ENCODE data around the gene PTK6.

Gene PTK6

GRCh38 chr20:63567386-63568169 lies 30.4 kb upstream of the PTK6 start:
- no peak for DNase-seq (ENCODE audit: extremely low read depth, low read depth)
- no peak for TF ChIP-seq CTCF (IDR thresholded peaks at IDR 0.05; ENCODE audit: low read depth, low read length)

GRCh38 chr20:63567136-63567385 lies 29.9 kb upstream of the PTK6 start:
- no peak for DNase-seq (ENCODE audit: extremely low read depth, low read depth)
- no peak for TF ChIP-seq CTCF (IDR thresholded peaks at IDR 0.05; ENCODE audit: low read depth, low read length)

- DNase-seq (ENCODE audit: extremely low read depth, low read depth) = no peak
- no peak for TF ChIP-seq CTCF (IDR thresholded peaks at IDR 0.05; ENCODE audit: low read depth, low read length)
Measured at GRCh38 chr20:63566395-63567135, 29.4 kb upstream of the PTK6 start.

- no peak for DNase-seq (ENCODE audit: extremely low read depth, low read depth)
- no peak for TF ChIP-seq CTCF (IDR thresholded peaks at IDR 0.05; ENCODE audit: low read depth, low read length)
Measured at GRCh38 chr20:63565699-63566335, 28.6 kb upstream of the PTK6 start.

GRCh38 chr20:63565021-63565698 lies 28.0 kb upstream of the PTK6 start:
- no peak for TF ChIP-seq CTCF (IDR thresholded peaks at IDR 0.05; ENCODE audit: low read depth, low read length)
- no peak for DNase-seq (ENCODE audit: extremely low read depth, low read depth)

GRCh38 chr20:63564036-63564810 lies 27.0 kb upstream of the PTK6 start:
- DNase-seq (ENCODE audit: extremely low read depth, low read depth) = no peak
- TF ChIP-seq CTCF (IDR thresholded peaks at IDR 0.05; ENCODE audit: low read depth, low read length) = no peak

Measured in AG09319 (cell line).